Testis (tissue), 3 donors: ENCODE measurements around the gene KRTAP5-5. TPM values are rescaled to one million over a fixed set of nuclear protein-coding genes. Genes with fewer than 3 reads are reported as not detected.
"Not testable (repeated sequence)": the region's sequence is repeated elsewhere in the genome, so short reads cannot be mapped to it uniquely, and the experiment has no call there.

Experiments used
- DNase-seq: peaks from one replicate; pipeline ENCODE4 v3.0.0-alpha.2; 2019
- H3K27ac ChIP-seq, 2 donors: fragments of 200-600 bp; sonication (generic); one replicate each; pipeline ENCODE4 v1.5.1; 2019
- H3K27me3 ChIP-seq: fragments of 200-600 bp; sonication (generic); one replicate; pipeline ENCODE4 v1.5.1; 2019
- H3K36me3 ChIP-seq: fragments of 200-600 bp; sonication (generic); one replicate; pipeline ENCODE4 v1.5.1; 2017; ENCODE audit warnings: low read depth; ENCODE audit errors: missing control alignments
- H3K4me1 ChIP-seq: fragments of 200-600 bp; sonication (generic); one replicate; pipeline ENCODE4 v1.5.1; 2019
- H3K4me3 ChIP-seq, 2 donors: fragments of 200-600 bp; sonication (generic); one replicate each; pipeline ENCODE4 v1.5.1; 2017 to 2019
- H3K9me3 ChIP-seq: fragments of 200-600 bp; sonication (generic); one replicate; pipeline ENCODE4 v1.5.1; 2017
- CTCF ChIP-seq, 3 experiments: fragments of 450-650 bp in 2 of 3; fragments of 200-600 bp in 1 of 3; sonication (generic) in 1 of 3; IDR thresholded peaks; one replicate each; pipeline ENCODE4 v1.5.1; 2016 to 2019; ENCODE audit warnings: antibody characterized with exemption in 3 of 3, mild to moderate bottlenecking in 2 of 3, moderate library complexity in 1 of 3
- POLR2A ChIP-seq: fragments of 450-650 bp; IDR thresholded peaks from one replicate; pipeline ENCODE4 v1.6.1; 2017; ENCODE audit warnings: antibody characterized with exemption, mild to moderate bottlenecking, moderate library complexity
- WGBS, 2 donors: methylation state at CpG; one replicate each; pipeline ENCODE4 v1.1.5; 2018; 5-methylcytosine and 5-hydroxymethylcytosine counted together
- intact Hi-C: fragments of 100-400 bp; cut with DNase I; formaldehyde crosslinking; loops from one replicate; pipeline ENCODE4 v1.15.1; 2023; ENCODE audit warnings: low total_unique reads
- polyA plus RNA-seq: library from polyadenylated mRNA; stranded (reverse); fragments of 350-450 nt; fragmentation: Illumina TruSeq; extraction: RNeasy Lipid Tissue Mini Kit (QIAGEN cat#74804); gene quantifications from one replicate; pipeline ENCODE4 v1.2.3, GENCODE V29; 2014; ENCODE audit warnings: low read depth, low replicate concordance; ENCODE audit not compliant: insufficient read depth
- total RNA-seq, 2 donors: library from RNA; depleted of rRNA; stranded (reverse); fragments of >200 nt; gene quantifications; one replicate each; pipeline ENCODE4 v1.2.3, GENCODE V29; 2016

KRTAP5-5 gene
- total and polyA plus RNA-seq, 3 donors from 2014 or later: not detected

DNA sequence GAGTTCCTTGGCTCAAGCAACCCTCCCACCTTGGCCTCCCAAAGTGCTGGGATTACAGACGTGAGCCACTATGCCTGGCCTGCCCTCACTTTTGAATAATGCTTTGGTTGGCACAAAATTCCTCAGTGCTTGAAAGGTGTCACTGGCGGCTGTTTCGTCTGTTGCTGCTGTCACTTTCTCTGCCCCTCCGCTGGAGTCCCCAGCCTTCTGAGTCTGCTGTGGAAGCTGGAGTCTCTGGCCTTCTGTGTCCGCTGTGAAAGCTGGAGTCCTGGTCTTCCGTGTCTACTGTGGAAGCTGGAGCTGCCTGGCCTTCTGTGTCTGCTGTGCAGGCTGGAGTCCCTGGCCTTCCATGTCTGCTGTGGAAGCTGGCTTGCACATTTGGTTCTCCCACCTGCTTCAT, 39.6 kb upstream of the KRTAP5-5 start:
- no peaks in the 10 kb centered on the region for H3K27me3 ChIP-seq
- no peak overlapping the region for H3K4me3 ChIP-seq
- H3K9me3 ChIP-seq: no peaks in the 10 kb centered on the region
- intact Hi-C loops: no loop called here
- no peaks in the 10 kb centered on the region for H3K4me1 ChIP-seq
- H3K27ac ChIP-seq: no peak overlapping the region
- 88 to 95% methylated on average over 6 of the region's 6 CpGs for WGBS, 2 donors
- TF ChIP-seq POLR2A (no peak), CTCF (IDR thresholded peaks at IDR 0.05) (no peak)
- no peak for DNase-seq
- H3K36me3 ChIP-seq: no peaks in the 10 kb centered on the region

DNA sequence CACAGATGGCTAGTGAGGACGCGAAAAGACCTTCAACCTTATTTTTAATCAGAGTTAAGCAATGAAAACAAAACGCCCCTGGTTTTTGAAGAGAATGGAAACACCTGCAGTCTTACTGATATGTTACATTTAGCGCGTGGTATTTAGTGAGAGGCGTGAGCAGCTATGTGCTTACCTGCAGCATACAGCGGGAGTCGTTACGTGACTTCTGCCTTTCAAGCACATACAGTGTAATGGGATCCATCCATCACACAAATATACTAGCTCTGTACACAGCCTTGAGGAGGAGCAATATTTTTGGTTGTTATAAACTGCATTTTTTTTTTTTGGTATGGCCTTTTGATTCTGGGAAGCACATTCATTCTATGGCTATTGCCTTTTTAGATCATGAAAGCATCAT, 36.9 kb upstream of the KRTAP5-5 start:
- Histone ChIP-seq H3K36me3 (no peaks in the 10 kb centered on the region), H3K27me3 (no peaks in the 10 kb centered on the region), H3K4me3 (no peak overlapping the region), H3K4me1 (no peaks in the 10 kb centered on the region), H3K9me3 (no peaks in the 10 kb centered on the region), H3K27ac (no peak overlapping the region)
- no peak for TF ChIP-seq CTCF (IDR thresholded peaks at IDR 0.05)
- no peak for TF ChIP-seq POLR2A
- 42 to 67% methylated on average over 9 of the region's 9 CpGs for WGBS, 2 donors
- intact Hi-C loops: no loop called here
- DNase-seq: no peak

- H3K36me3 ChIP-seq, H3K9me3 ChIP-seq, H3K4me1 ChIP-seq, DNase-seq, H3K27ac ChIP-seq, H3K27me3 ChIP-seq, H3K4me3 ChIP-seq, intact Hi-C loops: not testable (repeated sequence)
- 58 to 59% methylated on average over 11 of the region's 11 CpGs for WGBS, 2 donors
Observed at GRCh38 chr11:1595994-1596575, 33.5 kb upstream of the KRTAP5-5 start.

DNA sequence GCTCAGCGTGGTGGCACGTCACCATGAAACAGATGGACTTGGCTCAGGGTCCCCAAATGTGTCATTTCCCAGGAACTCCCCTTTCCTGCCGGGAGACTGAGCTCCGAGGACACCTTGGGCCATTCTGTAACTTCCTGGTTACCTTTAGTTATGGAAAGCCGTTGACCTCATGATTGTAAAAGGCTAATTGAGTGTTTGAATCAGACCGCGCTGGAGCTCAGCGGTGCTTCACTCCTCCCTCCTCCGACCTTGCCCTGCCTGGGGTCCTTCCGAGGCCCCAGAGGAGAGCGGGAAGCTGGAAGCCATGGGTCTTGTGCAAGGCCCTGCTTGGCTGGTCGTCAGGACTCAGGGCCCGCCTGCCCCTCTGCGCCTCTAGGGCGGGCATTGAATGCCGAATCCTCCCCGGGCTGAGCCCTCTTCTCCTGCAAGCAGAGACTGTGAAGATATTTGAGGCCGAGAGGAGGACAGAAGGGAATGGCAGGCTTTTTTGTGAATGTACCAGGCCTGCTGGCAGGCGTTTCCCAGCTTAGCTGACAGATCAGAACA, 32.9 kb upstream of the KRTAP5-5 start:
- H3K4me1 ChIP-seq, H3K27me3 ChIP-seq, H3K9me3 ChIP-seq, H3K27ac ChIP-seq, H3K4me3 ChIP-seq, intact Hi-C loops, DNase-seq, H3K36me3 ChIP-seq: not testable (repeated sequence)
- WGBS, 2 donors: 72 to 75% methylated on average over 9 to 19 of the region's 19 CpGs

DNA sequence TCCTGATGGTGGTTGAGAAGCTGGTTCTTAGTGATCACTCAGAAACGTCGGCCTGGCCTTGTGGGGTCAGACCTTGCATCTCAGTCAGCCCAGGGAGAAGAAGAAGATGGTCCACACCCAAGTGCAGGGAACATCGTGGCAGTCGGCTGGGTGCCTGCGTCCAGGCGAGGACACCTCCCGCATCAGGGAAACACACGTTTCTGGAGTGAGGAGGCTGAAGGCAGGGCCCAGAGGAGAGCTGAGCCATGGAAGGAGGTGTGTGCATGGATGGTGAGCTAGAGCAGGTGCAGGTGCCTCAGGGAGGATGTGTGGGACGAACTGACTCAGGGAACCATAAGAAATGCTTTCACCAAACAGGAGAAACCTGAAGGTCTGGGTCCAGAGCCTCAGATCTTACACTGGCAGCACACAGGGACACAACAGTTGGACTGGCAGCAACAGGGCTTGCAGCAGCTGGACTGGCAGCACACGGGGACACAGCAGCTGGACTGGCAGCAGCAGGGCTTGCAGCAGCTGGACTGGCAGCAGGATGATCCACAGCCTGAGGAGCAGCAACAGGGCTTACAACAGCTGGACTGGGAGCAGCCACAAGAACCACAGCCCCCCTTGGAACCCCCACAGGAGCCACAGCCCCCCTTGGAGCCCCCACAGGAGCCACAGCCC, 32.1 kb upstream of the KRTAP5-5 start:
- intact Hi-C loops: no loop called here
- Histone ChIP-seq H3K27ac (no peak overlapping the region), H3K4me3 (no peak overlapping the region), H3K36me3 (no peaks in the 10 kb centered on the region), H3K27me3 (no peaks in the 10 kb centered on the region), H3K9me3 (no peaks in the 10 kb centered on the region), H3K4me1 (no peaks in the 10 kb centered on the region)
- TF ChIP-seq CTCF (IDR thresholded peaks at IDR 0.05) (no peak), POLR2A (no peak)
- WGBS, 2 donors: 83 to 85% methylated on average over 8 to 10 of the region's 10 CpGs
- DNase-seq: no peak

DNA sequence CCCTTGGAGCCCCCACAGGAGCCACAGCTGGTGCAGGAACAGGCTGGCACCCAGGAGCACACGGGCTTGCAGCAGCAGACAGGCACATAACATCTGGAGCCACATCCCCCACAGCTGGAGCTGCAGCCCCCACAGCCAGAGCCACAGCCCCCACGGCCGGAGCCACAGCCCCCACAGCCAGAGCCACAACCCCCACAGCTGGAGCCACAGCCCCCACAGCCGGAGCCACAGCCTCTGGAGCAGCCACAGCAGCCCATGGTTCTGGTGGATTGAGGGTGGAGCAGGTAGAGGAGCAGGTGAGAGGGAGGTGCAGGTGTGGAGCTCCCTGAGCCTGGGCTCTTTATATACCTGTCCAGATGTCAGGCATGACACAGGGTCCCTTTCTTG, 31.6 kb upstream of the KRTAP5-5 start, which contains the start of gene KRTAP5-2:
KRTAP5-2 (minus strand) TSS at position 301 of the 387 bp plus-strand sequence; CDS start at position 257, 44 bp downstream.
- intact Hi-C loops: no loop called here
- no peak for DNase-seq
- Histone ChIP-seq H3K4me3 (no peak within 1 kb of the TSS), H3K9me3 (no peaks in the 10 kb centered on the region), H3K36me3 (no peaks in the 10 kb centered on the region), H3K4me1 (no peaks in the 10 kb centered on the region), H3K27ac (no peak within 1 kb of the TSS), H3K27me3 (no peaks in the 10 kb centered on the region)
- TF ChIP-seq CTCF (IDR thresholded peaks at IDR 0.05) (no peak), POLR2A (no peak)
- WGBS, 2 donors: 46% methylated on average over 4 of the region's 4 CpGs; no CpG with 5 or more reads in 1 of the 2 donors

DNA sequence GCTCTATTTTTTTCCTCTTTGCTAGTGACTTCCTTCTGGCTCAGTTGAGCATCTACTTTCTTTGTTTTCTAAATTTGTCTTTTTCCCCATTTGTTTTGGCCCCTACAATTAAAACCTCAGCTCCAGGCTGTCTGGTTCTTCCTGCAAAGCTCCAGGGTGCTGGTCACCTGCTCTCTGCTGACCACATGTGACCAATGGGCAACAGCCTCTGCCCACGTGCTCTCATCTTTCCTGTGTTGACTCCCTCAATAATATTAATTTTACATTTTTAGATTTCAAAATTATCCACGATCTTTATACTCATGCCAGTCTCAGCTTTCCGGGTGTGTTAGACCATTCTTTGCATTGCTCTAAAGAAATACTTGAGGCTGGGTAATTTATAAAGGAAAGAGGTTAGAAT, 31.2 kb upstream of the KRTAP5-5 start:
- 83 to 84% methylated on average over 3 of the region's 3 CpGs for WGBS, 2 donors
- H3K27ac ChIP-seq, H3K27me3 ChIP-seq, DNase-seq, H3K36me3 ChIP-seq, H3K4me1 ChIP-seq, H3K9me3 ChIP-seq, intact Hi-C loops, H3K4me3 ChIP-seq: not testable (repeated sequence)
